Activated gamma-delta T cell treated with Interleukin-2 at 50 U/mL for 16 hours (primary cell): Measurements from ENCODE around the gene DCN.
"Not testable (repeated sequence)": the region's sequence is repeated elsewhere in the genome, so short reads cannot be mapped to it uniquely, and the experiment has no call there.

Source experiments
- DNase-seq: peaks from one replicate; pipeline ENCODE4 v3.0.0-alpha.2; 2020

DCN gene, protein sequence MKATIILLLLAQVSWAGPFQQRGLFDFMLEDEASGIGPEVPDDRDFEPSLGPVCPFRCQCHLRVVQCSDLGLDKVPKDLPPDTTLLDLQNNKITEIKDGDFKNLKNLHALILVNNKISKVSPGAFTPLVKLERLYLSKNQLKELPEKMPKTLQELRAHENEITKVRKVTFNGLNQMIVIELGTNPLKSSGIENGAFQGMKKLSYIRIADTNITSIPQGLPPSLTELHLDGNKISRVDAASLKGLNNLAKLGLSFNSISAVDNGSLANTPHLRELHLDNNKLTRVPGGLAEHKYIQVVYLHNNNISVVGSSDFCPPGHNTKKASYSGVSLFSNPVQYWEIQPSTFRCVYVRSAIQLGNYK

DNA sequence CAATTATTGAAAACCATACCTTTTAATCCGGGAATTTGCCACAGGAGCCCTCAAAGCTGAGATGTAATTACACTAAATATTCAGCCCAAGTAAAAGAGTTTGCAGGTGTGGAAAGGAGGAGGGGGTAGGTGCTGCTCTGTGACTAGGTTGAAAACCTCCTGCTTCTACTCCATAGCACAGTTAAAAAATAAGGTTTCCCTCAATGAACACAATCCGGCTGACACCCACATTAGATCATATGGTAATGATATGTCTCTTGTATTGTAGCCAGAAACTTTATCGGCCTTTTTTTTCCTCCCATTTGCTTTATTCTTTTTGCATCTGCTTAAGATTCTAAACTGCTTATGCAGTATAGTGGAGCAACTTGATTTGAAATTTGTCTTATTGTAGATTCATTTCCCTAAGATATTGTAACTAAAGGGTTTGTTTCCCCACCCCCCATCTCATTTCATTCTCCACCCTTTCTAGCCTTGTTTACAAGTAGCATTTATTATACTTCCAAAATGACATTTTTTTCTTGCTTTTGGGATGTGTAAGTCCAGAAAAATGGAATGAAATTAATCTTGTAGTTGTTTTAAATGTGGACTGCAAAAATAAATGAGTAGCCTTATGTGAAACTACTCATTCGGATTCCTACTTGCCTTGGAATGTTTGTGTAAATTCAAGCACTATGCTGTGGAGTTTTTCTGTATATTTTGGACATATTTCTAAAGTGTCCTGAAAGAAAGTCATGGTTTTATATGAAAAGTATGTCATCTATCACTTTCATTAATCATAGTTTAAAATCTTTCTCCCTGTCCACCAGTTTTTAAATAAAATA is at the start of gene DCN:
Gene DCN (minus strand): TSS at position 182 of the 820 bp plus-strand sequence. CDS start 4,265 bp downstream, outside the sequence.
- DNase-seq: no peak

DNA sequence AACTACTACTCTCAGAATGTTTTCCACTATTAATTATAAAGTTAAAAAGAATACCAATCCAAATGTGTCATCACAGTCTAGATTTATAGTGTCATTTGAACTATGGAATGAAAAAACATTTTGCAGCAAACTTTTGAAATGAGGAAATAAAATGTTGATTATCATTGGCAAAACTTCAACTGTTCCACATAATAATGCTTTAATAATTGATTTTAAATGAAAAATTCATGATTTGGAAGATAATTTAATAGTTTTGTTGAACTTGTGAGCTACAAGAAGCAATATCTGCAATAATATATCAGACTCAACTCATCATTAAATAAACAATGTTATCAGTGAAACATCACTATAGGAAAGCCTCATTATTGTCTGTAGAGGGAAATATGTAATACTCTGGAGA is 48.2 kb upstream of the DCN start:
- DNase-seq: no peak

DNA sequence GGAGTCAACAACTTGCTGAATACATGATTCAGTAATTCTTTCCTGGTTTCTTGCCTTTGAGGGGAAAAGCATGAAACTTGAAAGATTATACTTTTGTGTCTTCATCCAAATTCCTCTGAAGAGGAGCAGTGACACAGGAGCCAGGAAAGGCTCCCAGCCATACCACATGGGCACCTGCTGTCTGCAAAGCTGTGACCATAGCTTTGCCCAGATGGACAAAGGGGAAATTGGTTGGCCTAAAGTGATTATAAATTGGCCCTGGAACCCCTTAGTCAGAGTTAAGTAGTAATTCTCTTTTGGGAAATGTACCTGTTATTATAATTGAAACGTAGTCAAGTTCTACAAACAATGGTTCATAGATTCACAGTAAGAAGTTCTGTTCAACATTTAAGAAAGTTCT is 44.3 kb upstream of the DCN start:
- DNase-seq: no peak

DNA sequence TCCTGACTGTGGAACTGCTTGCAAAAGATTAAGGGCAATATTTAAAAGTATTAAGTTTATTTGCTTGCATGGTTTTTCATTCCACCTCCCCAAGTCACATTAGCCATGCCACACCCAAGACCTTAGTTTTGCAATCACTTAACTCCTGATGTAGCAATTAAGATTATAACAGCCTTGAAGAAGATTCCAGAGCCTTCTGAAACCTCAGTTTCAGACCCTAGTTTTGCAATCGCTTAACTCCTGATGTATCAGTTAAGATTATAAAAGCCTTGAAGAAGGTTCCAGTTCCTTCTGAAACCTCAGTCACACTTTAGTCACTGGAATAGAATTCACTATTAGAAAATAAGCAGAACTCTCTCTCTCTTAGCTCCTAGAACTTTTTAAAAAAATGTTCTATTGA is 42.7 kb upstream of the DCN start:
- DNase-seq: no peak

DNA sequence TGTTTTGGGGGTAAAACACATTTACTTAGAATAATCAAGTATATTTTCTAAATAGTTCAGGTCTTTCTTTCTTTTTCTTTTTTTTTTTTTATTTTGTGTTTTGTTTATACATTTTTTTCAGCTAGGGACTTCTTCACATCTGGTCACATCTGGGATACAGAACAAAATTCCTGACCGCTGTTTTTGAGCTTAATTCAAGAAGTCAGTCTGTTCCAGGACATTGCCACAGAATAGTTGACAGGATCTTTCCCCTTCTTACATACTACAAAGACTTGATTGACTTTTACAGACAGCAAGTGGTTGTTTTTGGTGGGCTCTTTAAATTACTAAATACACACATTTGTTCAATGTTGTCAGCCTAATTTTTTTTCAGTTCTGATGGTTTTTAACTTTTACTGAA is 41.8 kb upstream of the DCN start:
- no peak for DNase-seq

DNA sequence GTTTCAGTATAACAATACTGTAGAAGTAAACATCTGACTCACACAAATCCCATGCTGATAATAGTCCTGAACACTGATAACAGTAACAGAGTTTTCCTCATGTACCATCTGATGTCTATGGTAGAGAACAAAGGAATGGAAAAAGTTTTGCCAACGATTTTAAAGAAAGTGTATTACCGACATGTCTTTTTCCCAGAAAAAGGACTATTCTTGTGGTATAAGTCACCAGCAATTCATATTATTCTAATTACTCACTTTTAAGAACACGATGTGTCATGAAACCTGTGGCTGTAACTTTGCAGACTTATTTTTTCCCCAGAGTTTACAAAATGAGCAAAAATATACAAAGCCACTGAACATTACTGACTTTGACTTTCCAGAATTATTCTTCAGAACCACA is 40.1 kb upstream of the DCN start:
- no peak for DNase-seq

DNA sequence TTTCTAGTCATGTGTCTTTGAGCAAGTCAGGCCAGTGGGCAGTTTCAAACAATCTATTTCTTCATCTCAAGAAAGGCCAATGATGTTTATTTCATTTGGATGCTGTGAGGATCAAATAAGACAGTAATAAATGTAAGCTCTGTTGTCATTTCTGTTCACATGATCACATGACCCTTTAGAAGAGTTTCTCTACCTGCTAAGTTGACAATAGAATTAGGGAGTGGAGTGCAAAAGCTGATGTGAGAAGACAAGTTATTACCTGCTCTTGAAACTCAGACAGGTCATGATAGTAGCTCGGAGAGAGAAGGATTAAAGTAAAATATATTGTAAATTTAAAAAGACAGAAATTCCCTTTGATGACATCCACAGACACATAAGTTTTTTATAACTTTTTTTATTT is 37.3 kb upstream of the DCN start:
- no peak for DNase-seq

DNA sequence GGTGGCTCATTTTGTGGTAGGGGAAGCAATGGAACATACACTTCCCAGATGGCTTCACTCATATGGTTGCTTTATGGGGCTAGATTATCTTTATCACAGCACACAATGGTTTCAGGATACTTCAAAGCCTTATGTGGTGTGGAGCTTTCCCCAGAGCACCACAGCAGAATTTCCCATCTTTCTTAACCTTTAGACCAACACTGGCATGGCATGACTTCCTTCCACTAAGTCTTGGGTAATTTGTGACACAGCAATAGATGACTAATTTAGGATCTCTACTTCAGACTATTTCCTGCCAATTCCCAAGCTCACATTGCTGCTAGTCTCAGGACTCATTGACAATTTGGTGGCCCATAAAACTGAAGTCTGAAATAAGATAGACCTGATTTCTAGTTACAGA is 36.9 kb upstream of the DCN start:
- DNase-seq: no peak

DNA sequence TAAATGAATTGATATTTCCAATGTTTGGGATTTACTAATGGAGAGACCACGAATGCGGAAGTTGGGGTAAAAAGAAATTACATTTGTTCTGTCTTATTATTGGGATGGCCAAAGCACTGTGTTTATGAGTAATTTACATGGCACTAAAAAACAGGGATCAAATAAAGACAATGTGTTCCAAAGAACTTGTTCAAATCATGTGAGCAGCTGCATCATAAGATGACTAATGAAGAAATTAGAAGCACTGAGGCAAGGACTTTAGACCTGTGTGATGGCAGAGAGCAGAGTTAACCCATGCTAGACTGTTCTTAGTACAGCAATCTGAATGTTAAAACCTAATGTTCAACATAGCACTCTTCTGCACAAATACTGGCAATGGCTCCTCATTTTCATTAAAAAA is 34.3 kb upstream of the DCN start:
- DNase-seq: no peak

DNA sequence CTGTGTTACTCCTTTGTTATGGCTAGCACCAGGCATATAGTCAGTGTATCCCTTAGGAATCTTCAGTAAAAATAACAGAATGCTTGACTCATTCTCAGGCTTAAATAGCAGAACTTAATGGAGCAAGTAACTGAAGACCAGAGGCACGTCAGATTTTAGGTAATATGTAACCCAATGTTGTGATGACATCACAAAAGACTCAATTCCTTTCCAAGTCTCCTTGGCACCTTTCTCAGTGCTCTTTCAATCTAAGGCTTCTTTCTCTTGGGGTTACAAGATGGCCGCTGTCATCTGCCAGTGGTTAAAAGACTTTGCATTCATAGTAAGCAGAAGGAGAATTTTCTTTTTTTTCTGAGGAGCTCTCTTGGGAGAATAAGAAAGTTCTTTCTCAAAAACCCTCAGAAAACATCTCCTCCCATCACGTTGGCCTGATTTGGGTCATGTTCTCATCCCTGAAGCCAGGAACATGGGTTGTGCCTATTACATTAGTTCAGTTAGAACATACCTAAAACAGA is 33.4 kb upstream of the DCN start:
- DNase-seq: no peak

DNA sequence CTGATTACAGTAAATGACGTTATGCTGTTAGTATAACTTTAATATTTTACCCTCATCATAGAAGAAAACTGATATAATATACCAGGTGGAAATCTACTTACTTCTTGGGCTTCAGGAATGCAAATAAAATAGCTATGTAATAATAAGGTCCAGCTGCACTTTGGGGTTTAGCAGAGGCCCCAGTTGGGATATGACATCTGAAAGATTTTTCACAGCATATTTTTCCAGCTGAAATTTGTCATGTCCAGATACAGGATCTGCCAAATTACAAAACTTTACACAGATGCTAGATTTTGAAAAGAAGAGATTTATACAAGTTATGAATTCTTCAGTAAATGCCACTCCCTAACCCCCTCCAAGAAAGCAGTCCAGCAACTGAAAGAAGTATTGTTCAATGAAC is 29.2 kb upstream of the DCN start:
- DNase-seq: no peak

DNA sequence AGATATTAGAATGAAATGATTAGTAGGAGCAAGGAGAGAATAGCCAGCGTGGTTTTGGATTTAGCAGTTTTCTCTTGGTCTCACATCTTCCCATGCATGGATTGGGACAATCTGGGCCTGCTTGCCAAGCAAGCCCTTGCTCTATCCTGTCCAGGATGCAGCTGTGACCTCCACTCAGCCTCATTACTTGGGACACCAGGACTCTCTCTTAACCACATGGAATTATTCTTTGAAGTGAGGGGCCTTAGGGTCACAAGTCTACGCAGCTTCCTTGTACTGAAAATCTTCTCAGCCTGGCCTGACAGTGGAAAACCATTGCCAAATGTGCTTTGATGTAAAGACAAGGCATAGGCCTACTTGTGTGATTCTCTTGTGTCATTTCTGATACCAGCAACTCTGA is 28.0 kb upstream of the DCN start:
- no peak for DNase-seq

DNA sequence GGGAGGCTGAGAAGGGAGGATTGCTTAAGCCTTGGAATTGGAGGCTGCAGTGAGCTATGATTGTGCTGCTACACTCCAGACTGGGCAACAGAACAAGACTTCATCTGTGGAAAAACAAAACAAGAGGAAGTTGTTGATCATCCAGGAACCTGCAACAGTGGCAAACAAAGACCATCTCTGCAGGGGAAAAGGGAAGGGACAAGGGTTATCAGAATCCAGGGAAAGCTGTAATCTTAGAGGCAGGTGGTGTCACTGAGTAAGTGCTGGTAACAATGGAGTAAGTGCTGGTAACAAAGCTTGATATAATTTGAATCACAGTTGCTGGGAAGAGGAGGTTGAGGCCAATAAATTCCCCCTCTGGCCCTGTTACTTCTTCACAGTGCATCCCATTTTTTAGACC is 27.5 kb upstream of the DCN start:
- DNase-seq: no peak

DNA sequence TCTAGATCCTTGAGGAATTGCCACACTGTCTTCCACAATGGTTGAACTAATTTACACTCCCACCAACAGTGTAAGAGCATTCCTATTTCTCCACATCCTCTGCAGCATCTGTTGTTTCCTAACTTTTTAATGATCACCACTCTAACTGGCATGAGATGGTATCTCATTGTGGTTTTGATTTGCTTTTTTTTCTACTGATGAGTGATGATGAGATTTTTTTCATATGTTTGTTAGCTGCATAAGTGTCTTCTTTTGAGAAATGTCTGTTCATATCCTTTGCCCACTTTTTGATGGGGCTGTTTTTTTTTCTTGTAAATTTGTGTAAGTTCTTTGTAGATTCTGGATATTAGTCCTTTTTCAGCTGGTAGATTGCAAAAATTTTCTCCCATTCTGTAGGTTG is 24.7 kb upstream of the DCN start:
- DNase-seq: not testable (repeated sequence)

DNA sequence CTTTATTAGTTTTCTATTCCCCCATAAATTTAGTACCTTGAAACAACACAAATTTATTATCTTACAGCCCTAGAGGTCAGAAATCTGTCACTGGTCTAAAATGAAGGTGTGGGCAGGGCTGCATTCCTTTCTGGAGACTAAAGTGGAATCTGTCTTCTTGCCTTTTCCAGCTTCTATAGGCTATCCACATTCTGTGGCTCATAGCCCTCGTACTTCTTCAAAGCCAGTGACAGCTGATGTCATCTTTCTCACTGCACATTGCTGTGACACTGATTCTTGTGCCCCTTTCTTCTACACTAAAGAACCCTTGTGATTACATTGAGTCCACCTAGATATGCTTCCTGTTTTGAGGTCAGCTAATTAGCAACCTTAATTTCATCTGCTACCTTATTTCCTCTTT is 23.2 kb upstream of the DCN start:
- DNase-seq: no peak

DNA sequence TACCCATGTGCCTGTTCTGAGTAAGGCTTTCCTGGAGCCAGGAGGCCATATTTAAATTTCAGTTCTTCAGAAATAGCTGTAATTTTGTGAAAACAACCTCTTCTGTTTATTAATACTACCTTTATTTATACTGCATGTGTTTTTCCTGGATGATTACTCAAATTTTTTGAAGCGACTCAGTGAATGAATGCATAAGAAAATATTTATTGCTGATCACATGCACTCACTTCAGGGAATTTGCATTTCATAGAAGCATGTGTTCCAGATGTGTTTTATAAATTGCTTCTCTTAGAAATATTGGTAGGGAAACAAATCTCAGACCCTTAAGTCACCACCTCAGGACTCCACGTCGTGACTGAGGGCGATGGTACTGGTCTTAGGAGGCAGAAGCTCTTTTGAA is 21.8 kb upstream of the DCN start:
- DNase-seq: no peak

DNA sequence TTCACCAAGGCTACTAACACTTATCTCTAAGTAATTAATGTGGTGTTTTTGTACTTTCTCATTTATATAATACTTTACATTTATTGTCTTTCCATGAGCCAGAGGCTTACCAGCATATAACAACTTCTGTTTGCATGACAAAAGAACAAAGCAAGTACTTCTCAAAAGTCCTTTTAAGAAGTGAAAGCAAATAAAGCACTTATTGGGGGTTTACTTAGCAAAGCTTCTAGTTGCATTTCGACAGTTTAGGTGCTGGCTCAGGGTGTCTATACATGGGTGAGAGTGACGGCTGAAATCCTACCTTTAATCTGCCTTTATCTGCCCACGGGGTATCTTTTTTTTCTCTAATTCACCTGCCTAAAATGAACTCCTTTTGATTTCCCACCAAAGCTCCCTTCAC is 21.0 kb upstream of the DCN start:
- DNase-seq: no peak

DNA sequence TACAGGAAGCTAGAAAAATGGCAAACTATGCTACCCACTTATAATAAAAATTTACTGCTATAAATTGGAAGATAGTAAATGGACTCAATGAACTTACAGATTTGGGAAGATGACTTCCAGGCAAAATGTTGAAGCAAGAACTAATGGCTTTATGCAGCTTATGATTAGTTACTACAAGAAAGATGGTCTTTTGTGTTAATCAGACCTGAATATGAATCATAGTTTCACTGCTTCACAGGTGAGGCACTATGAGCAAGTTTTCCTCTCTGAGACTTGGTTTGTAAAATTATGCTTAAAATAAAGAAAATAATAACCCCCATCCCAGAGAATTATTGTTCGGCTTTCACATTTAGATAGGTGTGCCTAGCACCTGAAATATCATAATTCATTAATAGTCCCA is 19.8 kb upstream of the DCN start:
- no peak for DNase-seq

DNA sequence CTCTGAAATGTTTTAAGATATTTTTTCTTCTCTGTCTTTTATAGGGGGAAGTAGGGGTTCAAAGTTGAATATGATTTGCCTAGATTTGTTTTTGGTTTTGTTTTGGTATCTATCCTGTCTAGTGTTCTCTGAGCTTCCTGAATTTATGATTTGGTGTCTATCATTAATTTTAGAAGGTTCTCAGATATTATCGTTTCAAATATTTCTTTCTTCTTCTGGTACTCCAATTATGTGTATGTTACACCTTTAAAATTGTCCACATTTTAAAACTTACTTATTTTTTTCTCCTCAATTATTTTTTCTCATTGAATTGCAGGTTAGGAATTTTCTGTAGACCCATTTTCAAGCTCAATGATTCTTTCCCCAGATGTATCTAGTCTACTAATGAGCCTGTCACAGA is 13.8 kb upstream of the DCN start:
- DNase-seq: no peak

DNA sequence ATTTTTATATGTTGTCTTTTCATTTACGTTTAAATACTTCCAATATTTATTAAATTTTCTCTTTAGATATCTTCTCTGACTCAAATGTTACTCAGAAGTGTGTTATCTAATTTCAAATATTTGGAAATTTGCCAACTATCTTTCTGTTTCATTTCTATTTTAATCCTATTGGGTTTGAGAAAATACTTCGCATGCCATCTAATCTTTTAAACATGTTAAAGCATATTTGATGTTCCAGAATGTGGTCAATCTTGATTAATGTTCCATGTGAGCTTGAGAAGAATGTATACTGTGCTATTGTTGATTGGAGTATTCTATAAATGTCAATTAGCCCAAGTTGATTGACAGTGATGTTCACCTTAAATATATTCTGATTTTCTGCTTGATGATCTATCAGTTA is 11.9 kb upstream of the DCN start:
- no peak for DNase-seq

DNA sequence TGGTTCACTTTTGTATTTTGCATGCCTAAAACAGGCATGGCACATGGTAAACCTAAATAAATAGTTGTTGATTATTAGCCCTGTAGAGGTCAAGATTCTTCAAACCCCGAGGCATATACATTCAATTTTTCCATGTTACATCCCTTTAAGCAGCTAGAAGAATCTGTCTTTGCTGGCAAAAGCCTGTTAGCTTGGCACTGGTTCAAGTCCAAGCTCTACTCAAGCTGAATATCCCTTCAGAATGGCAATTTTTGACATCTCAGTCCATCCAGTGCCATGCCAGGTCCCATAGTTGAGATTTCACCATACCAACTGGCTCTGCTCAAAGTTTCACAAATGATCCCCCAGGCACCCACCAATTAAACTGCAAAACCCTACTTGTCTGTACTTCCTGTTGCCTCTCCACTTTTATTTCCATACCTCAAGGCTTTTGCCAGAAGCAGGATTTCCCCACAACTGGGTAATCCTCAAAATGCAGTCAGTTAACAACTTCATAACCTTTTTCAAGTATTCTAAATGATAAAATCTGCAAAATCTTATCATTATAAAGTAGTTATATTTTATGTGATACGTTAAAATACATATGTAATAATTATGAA is 9.0 kb upstream of the DCN start:
- no peak for DNase-seq

DNA sequence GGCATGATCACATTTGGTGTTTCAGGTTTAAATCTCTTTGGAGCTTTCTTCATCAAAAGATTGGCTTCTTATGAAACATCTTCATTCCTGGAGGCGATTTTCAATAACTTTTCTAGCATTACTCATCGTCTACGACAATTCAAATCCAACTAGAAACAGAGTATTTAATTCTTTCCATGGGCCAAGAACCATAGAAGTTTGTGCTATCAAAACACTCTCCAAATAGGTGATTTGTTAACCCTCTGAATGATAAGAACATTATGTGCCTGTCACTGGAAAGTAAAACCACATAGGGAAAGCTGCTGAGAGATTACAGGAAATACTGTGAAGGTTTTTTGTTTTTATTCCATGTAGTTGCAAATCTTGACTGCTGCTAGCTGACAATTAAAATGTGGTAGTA is 6.9 kb upstream of the DCN start:
- no peak for DNase-seq

DNA sequence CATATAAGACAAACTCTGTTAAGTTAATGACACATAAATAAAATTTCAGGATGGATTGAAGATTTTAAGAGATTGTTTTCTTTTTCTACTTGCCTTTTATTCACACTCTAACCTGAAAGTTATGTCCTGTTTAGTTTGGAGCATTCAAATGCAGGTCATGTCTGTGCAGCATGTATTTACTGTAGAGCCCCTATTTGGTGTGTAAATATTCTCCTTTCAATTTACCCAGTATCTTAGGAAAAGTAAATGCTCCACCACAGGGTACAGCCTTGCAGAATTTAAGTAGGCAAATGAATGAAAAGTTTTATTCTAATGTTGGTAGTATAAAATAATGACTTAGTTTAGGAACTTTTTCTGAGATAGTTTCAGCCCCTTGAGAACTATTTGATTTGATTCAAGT is 6.2 kb upstream of the DCN start:
- DNase-seq: no peak

DNA sequence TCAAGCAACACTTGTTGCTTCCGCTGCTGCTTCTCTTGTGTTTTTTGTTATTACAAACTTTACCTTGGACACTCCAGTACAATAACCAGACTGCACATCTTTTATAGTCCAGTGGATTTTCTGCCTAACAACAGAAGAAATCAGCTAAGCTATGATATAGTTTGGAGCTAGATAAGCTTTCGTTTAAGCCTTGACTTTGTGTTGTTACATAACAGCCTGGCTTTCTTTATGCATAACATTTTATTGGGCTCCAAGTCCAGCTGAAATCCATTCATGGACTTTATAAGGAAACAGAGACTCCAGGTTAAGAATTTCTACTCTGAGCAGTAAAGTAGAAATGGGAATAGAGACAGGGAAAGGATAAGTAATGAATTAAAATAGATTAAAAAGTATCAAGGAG is 3.5 kb upstream of the DCN start:
- DNase-seq: no peak
